Lower leg skin (tissue), 4 donors: ENCODE measurements around the gene DYNC1I1. TPM values are rescaled to one million over a fixed set of nuclear protein-coding genes. Genes with fewer than 3 reads are reported as not detected.

Experiments
- DNase-seq, 2 donors: peaks; one replicate each; pipeline ENCODE4 v3.0.0-alpha.2; 2019; ENCODE audit warnings: low spot score in 2 of 2
- H3K4me3 ChIP-seq: fragments of 200-600 bp; sonication (generic); 2 replicates; pipeline ENCODE4 v1.5.1; 2017; ENCODE audit warnings: mild to moderate bottlenecking, low read depth; ENCODE audit not compliant: poor library complexity, severe bottlenecking
- POLR2A ChIP-seq, 2 donors: fragments of 450-650 bp; IDR thresholded peaks; one replicate each; pipeline ENCODE4 v1.6.1; 2016 to 2017; ENCODE audit warnings: antibody characterized with exemption in 2 of 2, mild to moderate bottlenecking in 1 of 2, moderate library complexity in 1 of 2
- WGBS, 2 donors: methylation state at CpG; one replicate each; pipeline ENCODE4 v1.1.5; 2018; 5-methylcytosine and 5-hydroxymethylcytosine counted together
- intact Hi-C: fragments of 100-400 bp; cut with DNase I; formaldehyde crosslinking; loops from one replicate; pipeline ENCODE4 v1.15.0; 2023; ENCODE audit warnings: low total_unique reads
- total RNA-seq, 4 donors: library from RNA; depleted of rRNA; stranded (reverse); fragments of >200 nt; gene quantifications; one replicate each; pipeline ENCODE4 v1.1.0, GENCODE V29; 2016
- TF ChIP-seq, protein P1 (sequence below), 3 donors: fragments of 450-650 bp; IDR thresholded peaks; one replicate each; pipeline ENCODE4 v1.5.1; 2016; ENCODE audit warnings: antibody characterized with exemption in 3 of 3, mild to moderate bottlenecking in 3 of 3, moderate library complexity in 2 of 3

DYNC1I1 gene
- total RNA-seq, 4 donors from 2014 or later, result 0.97 to 7.6 (median 3.7) TPM

DNA sequence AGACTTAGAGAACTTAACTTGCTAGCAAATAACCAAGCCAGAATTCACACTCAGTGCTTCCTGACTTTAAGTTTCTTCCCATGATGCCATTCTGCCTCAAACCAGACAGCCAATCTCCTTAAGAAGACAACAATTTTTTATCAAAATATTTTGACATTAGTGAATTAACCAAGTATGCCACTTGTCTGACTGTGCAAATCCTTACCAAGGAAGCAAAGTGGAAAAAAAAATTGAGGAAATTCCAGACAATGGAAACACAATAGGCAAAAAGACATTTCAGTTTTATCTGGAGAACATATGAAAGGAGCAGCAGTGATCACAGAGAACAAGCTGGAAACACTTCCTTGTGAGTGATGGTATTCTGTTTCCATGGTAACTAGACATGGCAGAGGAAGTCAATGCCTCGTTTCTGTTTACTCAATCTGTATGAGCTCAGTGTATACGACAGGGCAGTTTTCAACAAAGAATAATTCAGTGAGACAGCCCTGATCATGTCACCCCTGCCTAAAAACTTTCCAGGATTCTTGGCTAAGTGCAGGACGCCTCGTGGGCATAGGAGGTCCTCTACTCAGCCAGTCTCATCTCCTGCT, 114.2 kb downstream of the DYNC1I1 start:
- no peak for TF ChIP-seq POLR2A (IDR thresholded peaks at IDR 0.05)
- TF ChIP-seq, protein P1, sequence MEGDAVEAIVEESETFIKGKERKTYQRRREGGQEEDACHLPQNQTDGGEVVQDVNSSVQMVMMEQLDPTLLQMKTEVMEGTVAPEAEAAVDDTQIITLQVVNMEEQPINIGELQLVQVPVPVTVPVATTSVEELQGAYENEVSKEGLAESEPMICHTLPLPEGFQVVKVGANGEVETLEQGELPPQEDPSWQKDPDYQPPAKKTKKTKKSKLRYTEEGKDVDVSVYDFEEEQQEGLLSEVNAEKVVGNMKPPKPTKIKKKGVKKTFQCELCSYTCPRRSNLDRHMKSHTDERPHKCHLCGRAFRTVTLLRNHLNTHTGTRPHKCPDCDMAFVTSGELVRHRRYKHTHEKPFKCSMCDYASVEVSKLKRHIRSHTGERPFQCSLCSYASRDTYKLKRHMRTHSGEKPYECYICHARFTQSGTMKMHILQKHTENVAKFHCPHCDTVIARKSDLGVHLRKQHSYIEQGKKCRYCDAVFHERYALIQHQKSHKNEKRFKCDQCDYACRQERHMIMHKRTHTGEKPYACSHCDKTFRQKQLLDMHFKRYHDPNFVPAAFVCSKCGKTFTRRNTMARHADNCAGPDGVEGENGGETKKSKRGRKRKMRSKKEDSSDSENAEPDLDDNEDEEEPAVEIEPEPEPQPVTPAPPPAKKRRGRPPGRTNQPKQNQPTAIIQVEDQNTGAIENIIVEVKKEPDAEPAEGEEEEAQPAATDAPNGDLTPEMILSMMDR (IDR thresholded peaks at IDR 0.05), result no peak
- no peak for DNase-seq
- WGBS, 2 donors, result 25 to 39% methylated on average over 4 of the region's 4 CpGs
- intact Hi-C loops, result no loop called here
- no peak overlapping the region for H3K4me3 ChIP-seq

GRCh38 chr7:95893484-95893883, 121.1 kb downstream of the DYNC1I1 start:
- H3K4me3 ChIP-seq, result no peak overlapping the region
- TF ChIP-seq, protein P1 (IDR thresholded peaks at IDR 0.05), result no peak
- TF ChIP-seq POLR2A (IDR thresholded peaks at IDR 0.05), result no peak
- DNase-seq, result no peak
- intact Hi-C loops, result no loop called here

DNA sequence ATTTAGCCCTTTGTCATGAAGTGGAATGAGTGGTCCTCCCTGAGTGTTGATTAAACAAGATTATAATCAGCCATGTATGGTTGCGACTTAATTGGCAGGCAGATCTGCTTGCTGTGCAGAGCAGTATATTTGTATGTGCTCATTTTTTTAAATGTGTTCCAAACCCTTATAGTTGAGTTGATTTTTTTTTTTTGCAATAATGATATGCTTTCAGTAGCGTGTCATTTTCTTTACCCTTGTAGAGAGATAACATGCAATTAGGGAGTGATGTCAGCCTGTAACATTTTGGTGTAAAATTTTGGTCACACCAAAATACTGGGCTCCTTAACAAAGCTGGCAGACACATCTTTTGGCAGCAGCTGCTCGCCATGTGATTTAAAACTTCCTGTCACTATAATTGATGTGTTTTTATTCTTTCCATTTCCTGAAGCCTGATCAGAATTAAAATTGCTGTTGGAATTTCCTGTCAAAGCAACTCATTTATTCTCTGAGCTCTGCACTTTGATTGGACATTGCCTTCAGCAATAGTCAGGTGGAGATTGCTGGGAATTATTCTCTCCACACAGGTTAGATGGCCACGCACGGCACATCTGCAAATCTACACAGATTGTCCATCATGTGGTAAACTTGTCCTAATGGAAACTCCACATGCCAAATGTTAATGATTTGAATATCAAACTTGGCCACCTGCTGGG, 125.3 kb downstream of the DYNC1I1 start:
- H3K4me3 ChIP-seq, result no peak overlapping the region
- no peak for DNase-seq
- intact Hi-C loops, result no loop called here
- no peak for TF ChIP-seq POLR2A (IDR thresholded peaks at IDR 0.05)
- TF ChIP-seq, protein P1 (IDR thresholded peaks at IDR 0.05), result no peak
- WGBS, 2 donors, result 9 to 14% methylated on average over 5 of the region's 5 CpGs

DNA sequence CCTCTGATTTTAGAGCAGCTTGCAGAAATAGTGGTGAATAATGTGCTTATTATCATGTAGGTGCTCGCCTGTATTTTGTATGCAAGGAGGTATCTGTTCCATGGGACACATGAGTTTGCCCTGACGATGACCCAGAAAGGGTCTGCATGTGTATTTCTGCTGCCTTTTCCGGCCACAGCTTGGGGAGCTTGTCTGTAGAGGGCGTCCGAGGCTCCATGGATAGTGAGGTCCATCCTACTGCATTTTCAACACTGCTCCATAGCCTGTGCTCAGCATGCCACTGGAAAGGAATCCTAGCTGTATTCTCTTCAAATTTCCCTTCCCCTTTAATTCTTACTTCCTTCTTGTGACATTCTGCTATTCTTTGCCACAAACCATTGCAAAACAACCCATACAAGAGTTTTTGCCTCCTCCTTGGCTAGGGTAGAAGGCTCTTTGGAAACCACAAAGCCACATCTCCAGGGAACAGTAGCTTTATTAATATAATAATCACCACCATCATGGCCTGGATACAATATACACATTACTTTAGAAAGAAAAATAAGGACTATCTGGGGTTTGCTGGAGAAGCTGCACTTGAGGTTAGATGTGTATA, 127.7 kb downstream of the DYNC1I1 start:
- TF ChIP-seq, protein P1 (IDR thresholded peaks at IDR 0.05), result no peak
- no peak for TF ChIP-seq POLR2A (IDR thresholded peaks at IDR 0.05)
- WGBS, 2 donors, result 76 to 80% methylated on average over 5 of the region's 5 CpGs
- intact Hi-C loops, result no loop called here
- no peak overlapping the region for H3K4me3 ChIP-seq
- no peak for DNase-seq

DNA sequence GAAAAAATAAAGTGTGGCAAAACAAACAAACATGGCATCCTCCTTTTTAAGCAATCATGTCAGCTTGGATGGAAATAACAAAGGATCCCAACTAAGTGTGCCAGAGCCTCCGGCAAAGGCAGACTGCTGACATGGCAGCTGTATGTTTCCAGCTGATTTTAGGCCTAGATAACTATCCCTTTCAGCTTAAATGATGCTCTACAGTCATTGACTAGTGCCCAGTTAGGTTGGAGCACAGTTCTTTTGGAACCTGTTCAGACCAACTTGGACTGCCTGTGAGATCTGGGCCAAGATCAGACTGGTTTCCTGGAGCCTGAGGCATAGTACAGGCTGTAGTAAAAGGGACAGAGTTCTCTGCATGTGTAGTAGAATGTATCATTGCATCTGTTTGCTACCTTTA, 128.7 kb downstream of the DYNC1I1 start:
- TF ChIP-seq, protein P1 (IDR thresholded peaks at IDR 0.05), result no peak
- no peak for TF ChIP-seq POLR2A (IDR thresholded peaks at IDR 0.05)
- H3K4me3 ChIP-seq, result no peak overlapping the region
- intact Hi-C loops, result no loop called here
- no peak for DNase-seq
- 20 to 23% methylated on average over 1 of the region's 1 CpG for WGBS, 2 donors
